Measurements from ENCODE around the gene PLA2G2F.

PLA2G2F gene, protein sequence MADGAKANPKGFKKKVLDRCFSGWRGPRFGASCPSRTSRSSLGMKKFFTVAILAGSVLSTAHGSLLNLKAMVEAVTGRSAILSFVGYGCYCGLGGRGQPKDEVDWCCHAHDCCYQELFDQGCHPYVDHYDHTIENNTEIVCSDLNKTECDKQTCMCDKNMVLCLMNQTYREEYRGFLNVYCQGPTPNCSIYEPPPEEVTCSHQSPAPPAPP

DNA sequence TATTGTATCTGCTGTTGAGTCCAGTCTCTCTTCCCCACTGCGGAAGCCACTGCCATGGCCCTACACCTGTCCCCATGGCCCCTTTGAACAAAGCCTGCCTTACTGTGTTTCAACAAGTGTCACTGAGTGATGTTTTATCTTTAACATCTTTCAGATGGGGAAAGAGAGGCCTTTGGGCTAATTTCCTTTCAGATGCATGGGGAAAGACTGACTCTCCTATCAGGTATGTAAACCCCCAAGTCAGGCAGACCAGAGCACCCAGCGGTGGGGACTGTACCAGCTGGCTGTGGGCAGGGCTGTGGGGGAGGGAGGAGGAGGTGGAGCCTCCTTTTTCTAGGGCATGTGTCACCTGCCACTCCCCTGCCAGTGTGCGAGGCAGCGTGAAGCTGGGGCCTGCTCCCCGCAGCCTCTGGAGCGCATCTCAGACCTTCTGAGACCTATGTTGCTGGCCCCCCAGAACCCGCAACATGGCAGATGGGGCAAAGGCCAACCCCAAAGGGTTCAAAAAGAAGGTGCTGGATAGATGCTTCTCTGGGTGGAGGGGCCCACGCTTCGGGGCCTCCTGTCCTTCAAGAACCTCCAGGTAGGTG, at the start of gene PLA2G2F:
PLA2G2F (plus strand) TSS at position 363 of the 590 bp plus-strand sequence; CDS start at position 468, 105 bp downstream.
- no peak for TF ChIP-seq EZH2phosphoT487 (IDR thresholded peaks at IDR 0.05; ENCODE audit: borderline replicate concordance, low read length)
- TF ChIP-seq, protein P1, sequence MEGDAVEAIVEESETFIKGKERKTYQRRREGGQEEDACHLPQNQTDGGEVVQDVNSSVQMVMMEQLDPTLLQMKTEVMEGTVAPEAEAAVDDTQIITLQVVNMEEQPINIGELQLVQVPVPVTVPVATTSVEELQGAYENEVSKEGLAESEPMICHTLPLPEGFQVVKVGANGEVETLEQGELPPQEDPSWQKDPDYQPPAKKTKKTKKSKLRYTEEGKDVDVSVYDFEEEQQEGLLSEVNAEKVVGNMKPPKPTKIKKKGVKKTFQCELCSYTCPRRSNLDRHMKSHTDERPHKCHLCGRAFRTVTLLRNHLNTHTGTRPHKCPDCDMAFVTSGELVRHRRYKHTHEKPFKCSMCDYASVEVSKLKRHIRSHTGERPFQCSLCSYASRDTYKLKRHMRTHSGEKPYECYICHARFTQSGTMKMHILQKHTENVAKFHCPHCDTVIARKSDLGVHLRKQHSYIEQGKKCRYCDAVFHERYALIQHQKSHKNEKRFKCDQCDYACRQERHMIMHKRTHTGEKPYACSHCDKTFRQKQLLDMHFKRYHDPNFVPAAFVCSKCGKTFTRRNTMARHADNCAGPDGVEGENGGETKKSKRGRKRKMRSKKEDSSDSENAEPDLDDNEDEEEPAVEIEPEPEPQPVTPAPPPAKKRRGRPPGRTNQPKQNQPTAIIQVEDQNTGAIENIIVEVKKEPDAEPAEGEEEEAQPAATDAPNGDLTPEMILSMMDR (IDR thresholded peaks at IDR 0.05; ENCODE audit: low read depth, low read length, poor library complexity, severe bottlenecking): no peak
- Histone ChIP-seq H3K36me3 (ENCODE audit: control insufficient read depth, low read length) (no peaks in the 10 kb centered on the region), H3K9me3 (ENCODE audit: control insufficient read depth, insufficient read depth, low read length) (no peaks in the 10 kb centered on the region), H3K27ac (ENCODE audit: low read depth, low read length) (no peak within 1 kb of the TSS), H3K79me2 (ENCODE audit: control insufficient read depth, low read length) (no peaks in the 10 kb centered on the region), H3K9me2 (replicated peaks; ENCODE audit: control insufficient read depth, low read length) (no peaks in the 10 kb centered on the region), H3K4me3 (ENCODE audit: low read length) (no peak within 1 kb of the TSS), H4K20me1 (ENCODE audit: control insufficient read depth, insufficient read depth, low read depth, low read length) (no peaks in the 10 kb centered on the region), H3F3A (ENCODE audit: control insufficient read depth, insufficient read depth) (no peaks in the 10 kb centered on the region), H3K4me1 (ENCODE audit: control insufficient read depth, low read length) (no peaks in the 10 kb centered on the region), H3K4me2 (ENCODE audit: low read length) (no peak within 1 kb of the TSS), H3K27me3 (ENCODE audit: control insufficient read depth, low read length) (no peaks in the 10 kb centered on the region)

- no peak overlapping the region for H3K4me2 ChIP-seq (ENCODE audit: low read length)
- H3K4me1 ChIP-seq (ENCODE audit: control insufficient read depth, low read length): no peaks in the 10 kb centered on the region
- no peaks in the 10 kb centered on the region for H4K20me1 ChIP-seq (ENCODE audit: control insufficient read depth, insufficient read depth, low read depth, low read length)
- H3K27me3 ChIP-seq (ENCODE audit: control insufficient read depth, low read length): 0 out of 2 replicates have a peak, but pooled peaks cover 11% of the 10 kb centered on the region
- H3K79me2 ChIP-seq (ENCODE audit: control insufficient read depth, low read length): no peaks in the 10 kb centered on the region
- no peaks in the 10 kb centered on the region for H3K36me3 ChIP-seq (ENCODE audit: control insufficient read depth, low read length)
- TF ChIP-seq, protein P1 (IDR thresholded peaks at IDR 0.05; ENCODE audit: low read depth, low read length, poor library complexity, severe bottlenecking): no peak
- no peak for TF ChIP-seq EZH2phosphoT487 (IDR thresholded peaks at IDR 0.05; ENCODE audit: borderline replicate concordance, low read length)
- H3F3A ChIP-seq (ENCODE audit: control insufficient read depth, insufficient read depth): no peaks in the 10 kb centered on the region
- no peak overlapping the region for H3K4me3 ChIP-seq (ENCODE audit: low read length)
- no peaks in the 10 kb centered on the region for H3K9me2 ChIP-seq (replicated peaks; ENCODE audit: control insufficient read depth, low read length)
- no peak overlapping the region for H3K27ac ChIP-seq (ENCODE audit: low read depth, low read length)
- H3K9me3 ChIP-seq (ENCODE audit: control insufficient read depth, insufficient read depth, low read length): no peaks in the 10 kb centered on the region
Observed at GRCh38 chr1:20089328-20090077, 49.6 kb upstream of the PLA2G2F start.

- H3K9me2 ChIP-seq (replicated peaks; ENCODE audit: control insufficient read depth, low read length): no peaks in the 10 kb centered on the region
- TF ChIP-seq, protein P1 (IDR thresholded peaks at IDR 0.05; ENCODE audit: low read depth, low read length, poor library complexity, severe bottlenecking): no peak
- no peak for TF ChIP-seq EZH2phosphoT487 (IDR thresholded peaks at IDR 0.05; ENCODE audit: borderline replicate concordance, low read length)
- H3K4me1 ChIP-seq (ENCODE audit: control insufficient read depth, low read length): no peaks in the 10 kb centered on the region
- H3K79me2 ChIP-seq (ENCODE audit: control insufficient read depth, low read length): no peaks in the 10 kb centered on the region
- no peak overlapping the region for H3K27ac ChIP-seq (ENCODE audit: low read depth, low read length)
- H3F3A ChIP-seq (ENCODE audit: control insufficient read depth, insufficient read depth): no peaks in the 10 kb centered on the region
- no peaks in the 10 kb centered on the region for H3K9me3 ChIP-seq (ENCODE audit: control insufficient read depth, insufficient read depth, low read length)
- H4K20me1 ChIP-seq (ENCODE audit: control insufficient read depth, insufficient read depth, low read depth, low read length): no peaks in the 10 kb centered on the region
- H3K27me3 ChIP-seq (ENCODE audit: control insufficient read depth, low read length): 0 out of 2 replicates have a peak, but pooled peaks cover 14% of the 10 kb centered on the region
- H3K4me2 ChIP-seq (ENCODE audit: low read length): no peak overlapping the region
- no peak overlapping the region for H3K4me3 ChIP-seq (ENCODE audit: low read length)
- no peaks in the 10 kb centered on the region for H3K36me3 ChIP-seq (ENCODE audit: control insufficient read depth, low read length)
Observed at GRCh38 chr1:20090119-20090518, 49.0 kb upstream of the PLA2G2F start.
